GM12892 (cell line): ENCODE data around the gene SLC4A2.

ENCODE experiments used
- POLR2A ChIP-seq: IDR thresholded peaks from 2 replicates; pipeline ENCODE4 v1.6.1; 2011; ENCODE audit warnings: low read depth, low read length, control low read depth
- POLR2AphosphoS5 ChIP-seq: IDR thresholded peaks from 2 replicates; pipeline ENCODE4 v1.6.1; 2011; ENCODE audit warnings: low read depth, low read length, control low read depth
- TAF1 ChIP-seq: IDR thresholded peaks from 2 replicates; pipeline ENCODE4 v1.6.1; 2011; ENCODE audit warnings: low read depth, mild to moderate bottlenecking, control low read depth, low read length, borderline replicate concordance

DNA sequence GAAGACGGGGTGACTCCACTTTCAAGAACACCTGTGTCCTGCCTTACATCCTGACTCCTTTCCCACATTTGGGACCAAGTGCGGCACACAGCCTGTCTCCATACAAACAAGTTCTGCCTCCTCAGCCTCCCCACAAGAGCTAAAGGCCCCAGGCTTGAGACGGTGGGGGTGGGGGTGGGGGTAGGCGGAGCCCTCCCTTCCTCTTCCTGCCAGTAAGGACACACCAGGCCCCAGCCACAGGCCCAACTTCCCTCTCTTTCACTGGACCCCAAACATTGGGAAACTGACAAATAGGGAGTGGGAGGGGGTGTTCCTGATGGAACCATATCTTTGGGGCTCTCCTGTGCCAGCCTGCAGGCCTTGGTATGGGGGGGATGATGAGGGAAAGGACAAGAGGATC, 6.3 kb upstream of the SLC4A2 start:
- TF ChIP-seq TAF1 (no peak), POLR2AphosphoS5 (no peak), POLR2A (no peak)
